Thyroid gland (tissue), 4 donors: ENCODE measurements around the gene GFOD1.

Source experiments
- POLR2A ChIP-seq, 2 donors: fragments of 450-650 bp; IDR thresholded peaks; one replicate each; pipeline ENCODE4 v1.6.1; 2017; ENCODE audit warnings: antibody characterized with exemption in 2 of 2, mild to moderate bottlenecking in 2 of 2, moderate library complexity in 1 of 2
- TF ChIP-seq, protein P1 (sequence below), 6 experiments: fragments of 200-600 bp in 3 of 6; fragments of 450-650 bp in 3 of 6; sonication (generic) in 3 of 6; IDR thresholded peaks; one replicate each; pipeline ENCODE4 v1.5.1; 2016 to 2019; ENCODE audit warnings: antibody characterized with exemption in 6 of 6, mild to moderate bottlenecking in 2 of 6, inconsistent platforms in 1 of 6, moderate library complexity in 1 of 6

- TF ChIP-seq, protein P1, sequence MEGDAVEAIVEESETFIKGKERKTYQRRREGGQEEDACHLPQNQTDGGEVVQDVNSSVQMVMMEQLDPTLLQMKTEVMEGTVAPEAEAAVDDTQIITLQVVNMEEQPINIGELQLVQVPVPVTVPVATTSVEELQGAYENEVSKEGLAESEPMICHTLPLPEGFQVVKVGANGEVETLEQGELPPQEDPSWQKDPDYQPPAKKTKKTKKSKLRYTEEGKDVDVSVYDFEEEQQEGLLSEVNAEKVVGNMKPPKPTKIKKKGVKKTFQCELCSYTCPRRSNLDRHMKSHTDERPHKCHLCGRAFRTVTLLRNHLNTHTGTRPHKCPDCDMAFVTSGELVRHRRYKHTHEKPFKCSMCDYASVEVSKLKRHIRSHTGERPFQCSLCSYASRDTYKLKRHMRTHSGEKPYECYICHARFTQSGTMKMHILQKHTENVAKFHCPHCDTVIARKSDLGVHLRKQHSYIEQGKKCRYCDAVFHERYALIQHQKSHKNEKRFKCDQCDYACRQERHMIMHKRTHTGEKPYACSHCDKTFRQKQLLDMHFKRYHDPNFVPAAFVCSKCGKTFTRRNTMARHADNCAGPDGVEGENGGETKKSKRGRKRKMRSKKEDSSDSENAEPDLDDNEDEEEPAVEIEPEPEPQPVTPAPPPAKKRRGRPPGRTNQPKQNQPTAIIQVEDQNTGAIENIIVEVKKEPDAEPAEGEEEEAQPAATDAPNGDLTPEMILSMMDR (IDR thresholded peaks at IDR 0.05) = no peak
- TF ChIP-seq POLR2A (IDR thresholded peaks at IDR 0.05) = no peak
Observed at GRCh38 chr6:13377054-13377758, 110.2 kb downstream of the GFOD1 start.
